OCI-LY7 (cell line): Measurements from ENCODE around the gene CEP76.
"Not testable (repeated sequence)": the region's sequence is repeated elsewhere in the genome, so short reads cannot be mapped to it uniquely, and the experiment has no call there.

Experiments used
- CTCF ChIP-seq: fragments of 200-600 bp; sonication (generic); conservative IDR thresholded peaks from 2 replicates; pipeline ENCODE4 v1.5.1; 2014; ENCODE audit warnings: mild to moderate bottlenecking, antibody characterized with exemption, low read length, moderate library complexity, mixed read lengths
- EZH2phosphoT487 ChIP-seq: fragments of 200-600 bp; sonication (generic); IDR thresholded peaks from 2 replicates; pipeline ENCODE4 v1.6.1; 2018; ENCODE audit warnings: low read depth, borderline replicate concordance, mild to moderate bottlenecking, mixed run types, antibody characterized with exemption, low read length, moderate library complexity, mixed read lengths

GRCh38 chr18:12643756-12644155 lies 58.8 kb downstream of the CEP76 start:
- not testable (repeated sequence) for TF ChIP-seq CTCF, EZH2phosphoT487
